Stimulated activated CD4-positive, alpha-beta T cell treated with anti-CD3 and anti-CD28 coated beads, Interleukin-1b, Interleukin-23, amount 100 ng/mL, for 1 hour (primary cell): Measurements from ENCODE around the gene IFNL3.
"Not testable (repeated sequence)": the region's sequence is repeated elsewhere in the genome, so short reads cannot be mapped to it uniquely, and the experiment has no call there.

ENCODE experiments used
- DNase-seq, 2 donors: peaks; one replicate each; pipeline ENCODE4 v3.0.0-alpha.2; 2020; ENCODE audit warnings: low read depth in 2 of 2

The IFNL3 gene

GRCh38 chr19:39244410-39245100, at the start of gene IFNL3:
Gene IFNL3, minus strand, starts transcription at chr19:39245006. Its CDS starts 39 bp downstream, at chr19:39244967.
- not testable (repeated sequence) for DNase-seq

GRCh38 chr19:39293394-39293793, 48.6 kb upstream of the IFNL3 start:
- DNase-seq, result no peak

- DNase-seq, result no peak
Measured at GRCh38 chr19:39284032-39284431, 39.2 kb upstream of the IFNL3 start.

- DNase-seq, result no peak
Measured at GRCh38 chr19:39282021-39282420, 37.2 kb upstream of the IFNL3 start.

- DNase-seq, result no peak
Measured at GRCh38 chr19:39277598-39277997, 32.8 kb upstream of the IFNL3 start.

GRCh38 chr19:39276740-39277139, 31.9 kb upstream of the IFNL3 start:
- DNase-seq, result no peak

GRCh38 chr19:39275578-39275977, 30.8 kb upstream of the IFNL3 start:
- DNase-seq, result no peak

DNA sequence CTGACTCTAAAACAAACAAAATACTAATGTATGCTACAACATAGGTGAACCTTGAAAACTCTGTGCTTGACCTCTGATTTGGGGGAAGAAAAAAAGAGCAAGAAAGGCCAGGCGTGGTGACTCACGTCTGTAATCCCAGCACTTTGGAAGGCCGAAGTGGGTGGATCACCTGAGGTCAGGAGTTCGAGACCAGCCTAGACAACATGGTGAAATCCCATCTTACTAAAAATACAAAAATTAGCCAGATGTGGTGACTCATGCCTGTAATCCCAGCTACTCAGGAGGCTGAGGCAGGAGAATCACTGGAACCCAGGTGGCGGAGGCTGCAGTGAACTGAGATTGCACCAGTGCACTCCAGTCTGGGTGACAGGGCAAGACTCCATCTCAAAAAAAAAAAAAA, 29.1 kb upstream of the IFNL3 start:
- not testable (repeated sequence) for DNase-seq

- DNase-seq, result no peak
Measured at GRCh38 chr19:39270036-39270871, 25.4 kb upstream of the IFNL3 start.

- not testable (repeated sequence) for DNase-seq
Measured at GRCh38 chr19:39269369-39269768, 24.6 kb upstream of the IFNL3 start.

DNA sequence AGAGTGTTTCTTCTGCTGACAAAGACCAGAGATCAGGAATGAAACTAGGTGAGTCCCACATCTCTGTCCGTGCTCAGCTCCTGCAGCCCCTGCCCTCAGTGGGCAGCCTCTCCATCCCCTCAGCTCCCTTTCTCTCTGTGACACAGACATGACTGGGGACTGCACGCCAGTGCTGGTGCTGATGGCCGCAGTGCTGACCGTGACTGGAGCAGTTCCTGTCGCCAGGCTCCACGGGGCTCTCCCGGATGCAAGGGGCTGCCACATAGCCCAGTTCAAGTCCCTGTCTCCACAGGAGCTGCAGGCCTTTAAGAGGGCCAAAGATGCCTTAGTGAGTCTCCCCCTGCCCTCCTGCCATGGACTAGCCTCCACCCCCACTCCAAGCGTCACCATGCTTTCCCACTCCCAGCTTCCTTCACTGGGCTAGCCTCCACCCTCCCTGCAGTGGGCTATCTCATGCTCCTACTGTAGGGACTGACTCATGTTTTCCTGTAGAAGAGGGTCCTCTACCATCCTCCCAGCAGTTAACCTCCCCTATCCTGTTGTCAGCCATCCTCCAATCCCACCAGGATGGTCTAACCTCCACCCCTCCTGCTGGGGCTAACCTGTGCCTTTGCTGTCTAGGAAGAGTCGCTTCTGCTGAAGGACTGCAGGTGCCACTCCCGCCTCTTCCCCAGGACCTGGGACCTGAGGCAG, 23.9 kb upstream of the IFNL3 start:
- not testable (repeated sequence) for DNase-seq

- DNase-seq, result not testable (repeated sequence)
Measured at GRCh38 chr19:39268085-39268484, 23.3 kb upstream of the IFNL3 start, which contains the start of gene IFNL2. Gene IFNL2, plus strand, starts transcription at chr19:39268396. Its CDS starts 173 bp downstream, at chr19:39268569.

DNA sequence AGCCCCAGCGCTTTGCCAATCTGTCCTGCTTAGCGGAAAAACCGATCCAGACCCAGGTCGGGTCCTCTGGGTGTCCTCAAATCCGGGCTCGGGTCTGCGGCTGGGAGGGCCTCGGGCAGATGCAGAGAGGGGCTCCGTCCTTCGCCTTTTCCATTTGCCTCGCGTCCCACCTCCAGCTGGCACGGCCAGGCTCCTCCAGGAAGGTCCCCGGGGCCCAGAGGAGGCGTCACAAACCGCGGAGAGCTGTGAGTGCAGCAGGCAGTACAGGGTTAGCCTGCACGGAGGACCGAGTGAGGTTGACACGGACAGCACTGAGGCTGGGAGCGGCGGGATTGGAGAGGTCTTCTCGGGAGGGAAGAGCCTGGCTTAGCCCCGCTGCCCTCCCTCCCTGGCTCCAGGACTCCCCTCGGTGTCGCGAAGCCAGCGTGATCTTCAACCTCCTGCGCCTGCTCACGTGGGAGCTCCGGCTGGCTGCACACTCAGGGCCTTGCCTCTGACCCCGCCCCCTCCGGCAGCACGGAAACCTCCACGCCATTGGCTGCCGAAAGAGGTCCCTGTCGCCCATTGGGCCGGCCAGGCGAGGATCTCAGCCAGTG, 20.6 kb upstream of the IFNL3 start:
- no peak for DNase-seq

GRCh38 chr19:39264306-39265290, 19.8 kb upstream of the IFNL3 start:
- no peak for DNase-seq

DNA sequence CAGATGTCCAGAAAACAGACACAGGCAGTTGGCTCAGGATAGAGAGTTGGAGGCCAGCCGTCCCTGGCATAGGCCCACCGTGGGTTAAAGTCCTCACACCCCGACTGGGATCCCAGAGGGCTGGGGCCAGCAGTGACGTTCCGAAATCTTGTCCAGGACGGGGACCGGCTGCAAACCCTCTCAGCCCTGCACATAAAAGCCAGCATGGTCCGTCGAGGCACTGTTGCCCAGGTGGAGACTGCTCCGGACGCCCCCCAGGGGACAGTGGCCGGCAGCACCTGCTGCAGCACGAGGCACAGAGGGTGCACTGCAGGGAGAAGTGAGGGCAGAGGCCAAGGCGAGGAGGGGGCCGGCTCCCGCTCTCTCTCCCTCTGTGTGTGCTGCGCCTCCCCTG, 19.1 kb upstream of the IFNL3 start:
- no peak for DNase-seq

DNA sequence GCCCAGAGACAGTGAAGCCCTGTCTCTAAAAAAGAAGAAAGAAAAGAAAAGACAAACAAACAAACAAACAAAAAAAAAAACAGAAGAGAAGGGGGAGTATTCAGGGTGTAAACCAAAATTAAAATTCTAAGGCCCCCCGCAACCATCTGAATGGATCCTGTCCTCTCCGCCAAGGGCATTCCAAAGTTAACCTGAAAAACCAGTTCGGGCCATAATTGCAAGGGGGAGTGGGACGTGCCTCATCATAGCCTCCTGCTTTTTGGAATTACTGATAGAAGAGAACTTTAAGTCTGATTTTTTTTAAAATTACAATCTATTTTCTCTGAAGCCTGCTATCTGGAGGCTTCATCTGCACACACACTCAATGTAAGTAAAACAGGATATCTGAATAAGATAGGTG, 17.7 kb upstream of the IFNL3 start:
- DNase-seq, result no peak

- DNase-seq, result no peak
Measured at GRCh38 chr19:39261704-39262103, 16.9 kb upstream of the IFNL3 start.

DNA sequence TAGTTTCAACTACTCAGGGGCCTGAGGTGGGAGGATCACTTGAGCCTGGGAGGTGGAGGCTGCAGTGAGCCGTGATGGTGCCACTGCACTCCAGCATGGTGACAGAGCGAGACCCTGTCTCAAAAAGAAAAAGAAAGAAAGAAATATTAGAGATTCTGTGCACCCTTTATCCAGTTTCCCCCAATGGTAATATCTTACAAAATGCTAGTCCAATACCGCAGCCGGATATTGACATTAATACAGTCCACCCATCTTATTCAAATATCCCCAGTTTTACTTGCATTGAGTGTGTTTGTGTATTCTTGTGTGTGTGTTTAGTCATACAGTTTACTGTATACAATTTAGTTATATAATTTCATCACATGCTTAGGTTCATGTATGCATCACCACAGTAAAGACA, 12.4 kb upstream of the IFNL3 start:
- no peak for DNase-seq

DNA sequence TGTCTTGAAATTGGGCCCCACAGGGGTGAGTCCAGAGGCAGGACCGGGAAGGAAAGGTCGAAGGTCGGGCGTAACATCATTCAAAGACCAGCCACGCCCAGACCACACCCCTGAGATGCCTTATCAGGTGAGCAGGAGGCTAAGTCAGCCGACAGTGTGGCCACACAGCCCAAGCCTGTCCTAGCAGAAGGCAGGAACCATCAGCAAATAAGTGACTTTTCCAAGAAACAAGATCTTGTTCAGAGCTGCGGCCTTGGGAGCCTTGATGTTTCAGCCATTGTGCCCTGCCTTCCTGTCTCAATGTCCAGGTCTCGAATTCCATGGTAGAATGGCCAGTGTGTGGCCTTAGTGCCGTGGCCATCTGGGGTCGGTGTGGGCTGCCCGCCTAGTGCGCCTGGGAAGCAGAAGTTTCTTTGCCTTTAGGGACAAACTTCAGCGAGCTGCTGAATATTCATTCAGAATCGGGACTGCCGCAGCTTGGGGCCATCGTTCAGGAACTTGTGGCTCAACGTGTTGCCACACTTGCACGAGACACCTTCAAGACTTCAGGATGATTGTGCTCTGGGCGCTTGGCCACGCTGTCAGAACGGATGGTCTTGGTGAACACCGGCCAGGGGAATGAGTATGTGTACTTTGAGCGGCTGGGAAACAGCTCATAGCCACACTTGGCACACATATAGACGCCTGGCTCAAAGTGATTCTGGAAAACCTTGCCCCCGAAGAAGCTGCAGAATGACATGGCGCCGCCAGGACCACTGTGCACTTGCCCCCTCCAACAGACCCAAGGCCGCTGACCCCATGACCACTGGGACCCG, 9.9 kb upstream of the IFNL3 start:
- DNase-seq, result no peak
